OCI-M2 (cell line): ENCODE measurements around the gene ITGB5.
A peak's percentile ranks its signal among the peaks of the same experiment; 100 is the strongest.

Experiments
- DNase-seq: peaks from one replicate; lab custom pipeline; 2025; ENCODE audit not compliant: unreplicated experiment; lab: John Stamatoyannopoulos, UW

The ITGB5 gene

DNA sequence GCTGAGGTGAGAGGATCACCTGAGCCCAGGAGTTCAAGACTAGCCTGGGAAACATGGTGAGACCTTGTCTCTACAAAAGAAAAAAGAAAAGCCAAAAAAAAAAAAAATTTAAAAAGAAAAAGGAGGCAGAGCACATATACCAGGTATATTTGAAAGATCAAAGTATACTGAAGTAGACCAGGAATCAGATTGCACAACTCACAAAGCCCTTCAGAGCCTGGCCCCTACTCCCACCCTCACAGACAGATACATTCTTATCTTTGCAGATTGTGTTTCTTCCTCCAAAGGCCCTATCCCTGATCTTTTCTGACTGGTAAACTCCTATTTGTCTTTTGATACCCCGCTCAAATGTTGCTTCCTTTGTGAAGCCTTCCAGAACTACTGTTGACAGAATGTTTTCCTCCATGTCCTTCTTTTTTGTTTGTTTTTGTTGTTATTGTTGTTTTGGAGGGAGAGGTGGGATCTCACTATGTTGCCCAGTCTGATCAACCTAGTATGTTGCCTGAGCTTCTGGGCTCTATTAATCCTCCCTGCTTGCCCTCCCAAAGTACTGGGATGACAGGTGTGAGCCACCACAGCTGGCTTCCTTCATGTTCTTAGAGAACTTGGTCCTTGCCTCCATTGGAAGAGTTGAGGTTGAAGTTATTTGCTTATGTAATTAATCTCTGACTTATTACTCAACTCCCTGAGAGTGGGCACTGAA, 9.8 kb upstream of the ITGB5 start:
- no peak for DNase-seq

DNA sequence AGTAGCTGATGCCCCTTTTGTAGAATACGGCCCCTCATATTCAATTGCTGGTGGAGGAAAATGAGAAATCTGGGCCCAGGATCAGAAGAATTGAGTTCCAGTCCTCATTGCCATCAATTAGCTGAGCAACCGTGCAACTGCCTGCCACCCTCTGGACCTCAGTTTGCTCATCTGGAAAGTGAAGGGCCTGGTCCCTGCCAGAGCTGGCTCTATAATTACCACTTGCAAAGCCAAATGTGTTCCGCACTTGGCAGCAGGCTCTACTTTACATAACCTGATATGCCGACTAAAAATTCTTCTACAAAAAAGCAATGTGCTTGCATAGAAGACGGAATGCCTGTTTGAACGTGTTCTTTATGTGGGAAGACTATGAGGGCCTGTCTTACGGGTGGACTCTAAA, 8.6 kb upstream of the ITGB5 start:
- DNase-seq = no peak

DNA sequence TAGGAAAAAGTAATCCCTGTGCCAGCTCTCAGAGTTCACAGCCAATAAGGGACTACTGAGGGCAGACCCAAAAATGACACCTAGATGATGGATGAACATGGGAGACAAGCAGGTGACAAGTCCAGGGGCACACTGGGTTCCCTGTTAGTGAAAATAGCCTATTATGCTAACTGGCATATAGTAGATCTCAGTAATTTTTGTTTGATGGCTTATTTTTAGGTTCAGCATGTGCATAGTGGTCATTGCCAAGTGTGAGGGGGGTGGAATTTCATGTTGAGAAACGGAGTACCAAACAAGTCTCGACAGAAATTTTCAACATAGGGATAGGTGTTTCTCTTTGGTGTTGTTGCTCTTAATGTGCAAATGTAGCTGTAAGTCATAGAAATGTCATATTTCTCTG, 6.4 kb upstream of the ITGB5 start:
- no peak for DNase-seq

GRCh38 chr3:124890573-124891190, 3.5 kb upstream of the ITGB5 start:
- DNase-seq = no peak

DNA sequence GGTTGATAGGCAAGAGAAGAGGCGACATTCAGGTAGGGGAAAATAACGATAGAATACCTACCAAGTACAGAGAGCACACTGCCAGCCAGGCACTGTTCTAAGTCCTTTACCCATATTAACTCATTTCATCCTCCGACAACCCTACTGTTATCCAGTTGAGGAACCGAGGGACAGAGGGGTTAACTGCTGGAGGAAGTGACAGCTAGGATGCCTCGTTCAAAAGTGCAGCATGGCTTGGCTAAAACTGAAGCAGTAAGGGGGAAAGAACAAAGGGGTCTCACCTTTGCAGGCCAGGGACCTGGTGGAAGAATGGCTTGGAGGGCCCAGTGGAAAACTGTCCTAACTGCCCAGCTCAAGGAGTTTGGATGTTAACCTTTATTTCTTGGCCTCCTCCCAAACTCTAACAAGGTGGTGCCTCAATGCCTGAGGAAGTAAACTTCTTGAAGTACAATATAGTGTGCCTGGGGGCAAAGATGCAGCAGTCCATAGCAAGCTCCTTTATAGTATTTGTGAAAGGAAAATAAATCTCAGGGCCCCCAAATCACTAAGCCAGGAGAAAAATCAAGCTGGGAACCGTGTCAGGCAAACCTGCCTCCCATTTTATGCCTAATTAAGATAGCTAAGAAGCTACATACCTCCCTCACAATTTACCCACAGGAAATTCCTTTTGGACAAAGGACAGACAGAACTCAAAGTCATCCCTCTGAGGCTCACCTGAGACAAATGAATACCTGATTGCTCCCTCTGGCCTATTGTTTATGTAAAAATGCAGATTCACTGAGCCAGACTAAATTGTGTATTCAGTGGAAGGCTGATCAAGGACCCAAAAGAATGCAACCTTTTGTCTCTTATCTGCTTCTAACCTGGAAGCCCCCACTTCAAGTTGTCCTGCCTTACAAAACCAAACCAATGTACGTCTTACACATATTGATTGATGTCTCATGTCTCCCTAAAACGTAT, 1.6 kb upstream of the ITGB5 start:
- DNase-seq = no peak

- no peak for DNase-seq
Measured at GRCh38 chr3:124887932-124888298, 750 bp upstream of the ITGB5 start.

- DNase-seq = no peak
Measured at GRCh38 chr3:124886168-124887056, 753 bp downstream of the ITGB5 start.

DNA sequence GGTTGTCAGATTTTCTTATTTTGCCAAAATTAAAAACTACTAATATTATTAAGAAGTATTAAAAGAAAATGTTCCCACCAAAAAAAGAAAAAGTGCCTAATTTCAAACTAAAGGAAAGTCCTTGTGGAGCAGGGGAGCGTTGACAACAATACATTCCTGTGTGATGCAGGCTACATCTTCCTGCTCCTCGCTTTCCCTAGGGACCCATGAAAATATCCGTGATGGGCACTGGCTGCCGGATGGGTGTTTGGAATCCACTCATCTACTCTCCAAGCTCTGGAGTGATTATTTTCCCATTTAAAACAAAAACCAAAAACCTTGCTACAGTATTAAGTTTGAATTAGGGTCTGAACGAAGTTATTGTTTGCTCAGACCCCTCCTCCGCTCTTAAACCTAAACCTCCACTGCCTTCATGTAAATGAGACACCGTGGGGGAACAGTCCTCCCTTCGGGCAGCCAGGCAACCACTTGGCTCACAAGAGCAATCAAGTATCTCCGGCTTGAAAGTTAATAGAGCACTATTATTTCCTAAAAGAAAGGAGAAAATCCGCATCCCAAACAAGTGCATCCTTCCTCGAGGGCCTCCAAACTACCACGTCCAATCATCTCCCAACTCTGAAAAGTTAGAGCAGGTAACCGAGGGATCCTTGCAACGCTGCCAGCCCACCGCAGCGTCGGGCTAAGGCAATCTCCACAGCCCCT, 1.5 kb downstream of the ITGB5 start:
- no peak for DNase-seq

DNA sequence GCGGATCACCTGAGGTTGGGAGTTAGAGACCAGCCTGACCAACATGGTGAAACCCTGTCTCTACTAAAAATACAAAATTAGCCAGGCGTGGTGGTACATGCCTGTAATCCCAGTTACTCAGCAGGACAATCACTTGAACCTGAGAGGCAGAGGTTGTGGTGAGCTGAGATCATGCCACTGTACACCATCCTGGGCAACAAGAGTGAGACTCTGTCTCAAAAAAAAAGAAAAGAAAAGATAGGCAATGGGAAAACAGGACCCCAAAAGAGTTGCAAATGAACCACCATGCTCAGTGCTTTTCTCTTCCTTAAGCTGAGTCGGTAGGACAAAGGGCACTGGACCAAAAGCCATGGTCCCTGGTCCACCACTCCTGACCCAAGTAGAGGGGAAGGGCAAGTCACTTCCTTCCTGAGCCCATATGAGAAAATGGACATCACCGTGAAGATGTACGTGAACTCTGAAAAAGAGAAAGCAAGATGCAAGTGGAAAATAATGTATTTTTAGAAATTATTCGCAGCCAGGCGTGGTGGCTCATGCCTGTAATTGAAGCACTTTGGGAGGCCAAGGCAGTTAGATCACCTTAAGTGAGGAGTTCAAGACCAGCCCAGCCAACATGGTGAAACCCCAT, 2.6 kb downstream of the ITGB5 start:
- no peak for DNase-seq

DNA sequence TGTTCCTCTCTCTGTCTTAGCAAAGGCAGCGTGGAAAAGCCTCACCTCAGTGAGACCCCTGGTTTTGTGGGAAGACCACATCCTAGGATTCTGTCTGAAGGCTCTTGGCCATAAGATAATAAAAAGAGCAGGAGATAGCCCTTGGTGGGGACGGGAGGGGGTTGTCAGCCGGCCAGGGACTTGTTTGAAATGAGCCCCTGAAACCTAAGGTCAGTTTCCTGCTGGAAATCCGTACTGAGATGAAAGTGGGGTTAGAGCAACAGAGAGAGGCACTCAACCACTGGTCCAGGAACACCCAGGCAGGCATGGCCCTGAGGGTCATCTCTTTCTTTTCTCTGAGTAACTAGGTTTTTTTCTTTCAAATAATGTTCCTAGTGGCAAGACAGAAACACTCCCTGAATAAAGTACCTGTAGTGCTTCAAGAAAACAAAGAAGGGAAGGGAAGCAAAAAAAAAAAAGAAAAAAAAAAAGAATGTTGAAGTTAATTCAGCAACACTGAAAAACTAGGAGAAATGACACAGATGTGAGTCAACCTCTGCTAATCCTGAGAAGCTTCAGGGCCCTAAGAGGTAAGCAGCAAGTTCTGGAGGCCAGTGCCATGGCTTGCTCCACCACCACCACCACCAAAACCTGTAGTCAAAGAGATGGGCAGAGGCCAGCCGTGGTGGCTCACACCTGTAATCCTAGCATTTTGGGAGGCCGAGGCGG, 3.2 kb downstream of the ITGB5 start:
- DNase-seq = no peak

DNA sequence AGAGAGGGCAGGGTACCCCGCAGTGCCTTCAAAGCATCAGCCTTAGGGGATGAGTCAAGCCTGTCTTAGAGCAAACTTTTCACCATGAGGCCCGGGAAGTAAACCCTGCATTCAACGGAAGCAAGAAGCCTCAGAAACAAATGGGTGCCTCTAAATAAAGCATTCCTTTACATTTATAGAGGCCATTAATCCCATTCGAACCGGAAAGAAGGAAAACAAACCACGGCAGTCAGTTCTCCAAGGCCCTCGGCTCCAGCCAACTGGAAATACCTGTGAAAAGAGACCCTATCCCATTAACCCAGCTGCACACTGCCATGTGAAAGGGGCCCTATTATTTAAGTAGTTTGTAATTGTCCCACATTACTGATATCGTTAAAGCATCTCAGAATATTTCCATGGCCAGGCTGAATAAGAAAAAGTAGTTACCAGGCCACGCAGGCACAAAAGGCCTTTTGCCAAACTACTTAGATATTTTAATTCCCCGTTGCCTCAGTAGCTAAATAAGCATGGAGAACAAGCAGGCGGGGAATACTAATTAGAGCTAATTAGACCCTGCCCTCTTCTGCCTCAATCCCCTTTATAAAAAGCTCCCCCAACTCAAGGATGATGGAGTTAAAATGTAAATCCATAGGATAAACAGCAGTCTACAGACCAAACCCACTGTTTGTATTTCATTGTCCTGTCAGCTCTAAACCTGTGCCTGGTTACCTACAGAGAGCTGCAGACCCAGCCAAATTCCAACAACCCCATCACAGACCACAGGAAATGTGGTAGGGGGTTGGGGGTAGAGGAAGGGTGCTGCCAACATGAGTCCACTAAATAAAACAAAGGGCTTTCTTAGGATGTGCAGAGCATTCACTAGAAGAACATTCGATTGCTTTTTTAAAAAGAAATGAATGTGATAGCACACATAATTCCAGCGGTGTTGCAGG, 4.1 kb downstream of the ITGB5 start:
- DNase-seq = no peak

DNA sequence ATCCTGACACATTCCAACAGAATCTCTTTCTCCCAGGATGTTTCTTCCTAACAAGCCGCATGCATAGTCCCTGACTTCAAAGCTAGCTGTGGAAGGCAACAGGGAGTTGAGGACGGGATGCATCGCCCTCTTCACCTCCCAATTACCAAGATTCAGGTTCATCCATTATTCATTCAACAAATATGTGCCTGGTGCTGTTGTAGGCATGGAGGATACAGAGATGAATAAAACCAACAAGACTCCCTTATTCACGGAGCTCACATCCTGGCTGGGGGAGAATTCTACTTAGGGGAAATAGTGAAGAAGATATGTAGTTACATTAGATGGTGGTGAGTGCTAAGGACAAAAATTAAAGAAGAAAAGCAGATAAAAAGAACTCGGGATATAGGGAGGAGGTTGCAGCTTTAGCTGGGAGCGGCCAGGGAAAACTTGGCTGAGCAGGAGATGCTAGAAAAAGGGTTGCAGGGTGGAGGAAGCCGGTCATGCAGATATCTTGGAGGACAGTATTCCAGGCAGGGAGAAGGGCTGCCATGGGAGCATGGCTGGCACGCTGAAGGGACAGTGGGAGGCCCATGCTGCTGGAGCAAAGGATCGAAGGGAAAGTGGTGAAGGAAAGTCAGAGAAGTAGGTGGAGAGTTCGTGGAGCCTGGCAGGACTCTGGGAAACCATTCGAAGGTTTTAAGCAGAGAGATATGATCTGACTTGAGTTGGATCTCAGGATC, 5.0 kb downstream of the ITGB5 start:
- DNase-seq = no peak

DNA sequence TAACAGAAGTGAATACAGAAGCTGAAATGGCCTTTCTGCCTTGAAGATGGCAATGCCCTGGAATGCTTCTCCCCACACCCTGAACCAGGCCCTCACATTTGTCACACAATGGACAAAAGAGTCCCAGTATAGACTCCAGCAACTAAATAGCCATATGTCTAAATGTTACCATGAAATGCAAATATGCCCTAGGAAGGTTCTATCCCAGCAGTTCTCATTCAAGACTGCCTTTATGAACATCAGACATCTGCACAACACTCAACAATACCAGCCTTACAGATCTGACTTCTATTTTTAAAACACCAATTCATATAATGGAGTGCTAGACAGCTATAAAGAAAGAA, 7.9 kb downstream of the ITGB5 start:
- no peak for DNase-seq

GRCh38 chr3:124878561-124879336, 8.4 kb downstream of the ITGB5 start:
- DNase-seq = peak; percentile 35

- DNase-seq = no peak
Measured at GRCh38 chr3:124877674-124878073, 9.5 kb downstream of the ITGB5 start.

DNA sequence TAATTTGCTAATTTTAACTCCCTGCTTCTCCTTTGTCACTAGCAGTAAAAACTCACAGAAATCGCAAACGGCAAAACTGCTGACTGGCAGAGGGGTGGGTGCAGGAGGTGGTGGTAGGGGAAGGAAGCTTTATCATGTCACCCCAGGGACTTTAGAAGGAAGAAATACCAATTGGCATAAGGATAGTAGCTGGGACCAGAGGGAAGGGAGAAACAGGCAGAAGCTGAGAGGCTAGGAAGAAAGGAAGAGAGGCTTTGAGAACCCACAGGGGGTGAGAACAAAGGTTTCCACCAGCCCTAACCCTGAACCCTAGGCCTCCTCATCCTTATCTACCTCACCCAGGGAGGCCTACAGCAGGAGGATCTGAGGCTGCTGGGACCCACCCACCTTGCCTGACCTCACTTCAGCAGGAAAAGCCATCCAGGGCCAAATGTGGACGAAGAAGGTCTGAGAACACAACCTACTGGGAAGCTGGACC, 10.7 kb downstream of the ITGB5 start:
- no peak for DNase-seq

- no peak for DNase-seq
Measured at GRCh38 chr3:124873226-124873625, 13.9 kb downstream of the ITGB5 start.
